GM19043 (cell line): ENCODE results near the gene SPTBN4.
"Not testable (repeated sequence)": the region's sequence is repeated elsewhere in the genome, so short reads cannot be mapped to it uniquely, and the experiment has no call there.

Experiments
- ATAC-seq: cut with Tn5 transposase; IDR thresholded peaks from one replicate; pipeline ENCODE4 v1.9.1; 2021; ENCODE audit warnings: low read depth; ENCODE audit not compliant: unreplicated experiment

Gene SPTBN4

GRCh38 chr19:40525234-40526051, 58.6 kb downstream of the SPTBN4 start:
- ATAC-seq, result no peak

GRCh38 chr19:40528078-40528477, 61.3 kb downstream of the SPTBN4 start:
- ATAC-seq, result no peak

GRCh38 chr19:40528533-40529092, 61.8 kb downstream of the SPTBN4 start:
- ATAC-seq, result no peak

- ATAC-seq, result no peak
These were observed 62.5 kb downstream of the SPTBN4 start for GRCh38 chr19:40529093-40529954.

GRCh38 chr19:40530091-40530901, 63.5 kb downstream of the SPTBN4 start:
- ATAC-seq, result no peak

GRCh38 chr19:40533508-40533907, 66.7 kb downstream of the SPTBN4 start:
- ATAC-seq, result no peak

- ATAC-seq, result no peak
These were observed 67.3 kb downstream of the SPTBN4 start for GRCh38 chr19:40534148-40534547.

GRCh38 chr19:40539070-40539469, 72.3 kb downstream of the SPTBN4 start:
- ATAC-seq, result no peak

- no peak for ATAC-seq
These were observed 75.5 kb downstream of the SPTBN4 start for GRCh38 chr19:40542202-40542859.

- ATAC-seq, result no peak
These were observed 76.3 kb downstream of the SPTBN4 start for GRCh38 chr19:40543029-40543597.

GRCh38 chr19:40546153-40546841, 79.5 kb downstream of the SPTBN4 start:
- not testable (repeated sequence) for ATAC-seq

GRCh38 chr19:40547190-40547589, 80.4 kb downstream of the SPTBN4 start:
- not testable (repeated sequence) for ATAC-seq

GRCh38 chr19:40547836-40548235, 81.0 kb downstream of the SPTBN4 start:
- no peak for ATAC-seq

GRCh38 chr19:40549007-40549708, 82.4 kb downstream of the SPTBN4 start:
- no peak for ATAC-seq

GRCh38 chr19:40550951-40551350, 84.2 kb downstream of the SPTBN4 start:
- ATAC-seq, result no peak

GRCh38 chr19:40552848-40553247, 86.0 kb downstream of the SPTBN4 start:
- ATAC-seq, result no peak

- ATAC-seq, result no peak
These were observed 87.4 kb downstream of the SPTBN4 start for GRCh38 chr19:40553885-40554857.
